GM18861 (cell line): ENCODE measurements around the gene WNT7A.

ENCODE experiments used
- ATAC-seq: cut with Tn5 transposase; IDR thresholded peaks from one replicate; pipeline ENCODE4 v1.9.1; 2021; ENCODE audit not compliant: unreplicated experiment

Gene WNT7A

GRCh38 chr3:13776253-13777050, 103.4 kb downstream of the WNT7A start:
- ATAC-seq: no peak

DNA sequence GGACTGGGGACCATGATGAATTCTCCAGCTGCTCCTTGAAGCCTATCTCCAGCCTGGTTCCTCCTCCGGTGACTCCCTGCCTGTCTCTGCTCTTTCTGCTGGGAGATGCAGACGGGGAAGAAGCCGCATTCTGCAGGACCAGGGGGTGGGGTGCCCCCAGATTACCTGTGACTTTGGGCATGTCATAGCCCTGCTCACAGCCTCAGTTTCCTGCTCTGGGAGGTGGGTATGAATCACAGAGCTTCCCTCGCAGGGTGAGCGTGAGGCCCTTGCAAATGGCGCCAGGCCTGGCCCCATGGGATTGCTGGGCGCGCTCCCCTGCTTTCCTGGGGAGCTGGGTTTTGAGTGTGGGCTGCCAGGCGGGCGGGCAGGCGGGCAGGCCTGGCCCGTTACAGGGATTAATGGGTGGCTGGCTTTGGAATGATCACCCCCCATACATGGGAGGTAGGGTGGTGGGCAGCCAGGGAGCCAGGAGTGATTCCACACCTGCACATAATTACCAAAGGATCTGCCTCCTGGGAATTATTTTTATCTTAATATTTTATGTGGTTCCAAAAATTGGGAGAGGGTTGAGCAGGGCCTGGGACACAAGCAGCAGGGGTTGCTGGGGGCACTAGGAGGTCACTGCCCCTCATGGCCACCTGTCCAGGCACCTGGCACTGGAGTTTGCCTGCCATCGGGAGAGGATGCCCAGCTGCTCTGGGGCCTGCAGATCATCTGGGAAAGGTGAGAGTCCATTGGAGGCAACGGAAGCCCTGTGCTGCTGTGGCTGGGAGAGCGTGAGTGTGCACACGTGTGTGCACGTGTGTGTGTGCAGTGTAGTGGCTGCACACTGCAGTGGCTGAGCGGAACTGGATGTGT, 106.8 kb downstream of the WNT7A start:
- ATAC-seq: no peak

GRCh38 chr3:13772321-13772745, 107.5 kb downstream of the WNT7A start:
- ATAC-seq: no peak

DNA sequence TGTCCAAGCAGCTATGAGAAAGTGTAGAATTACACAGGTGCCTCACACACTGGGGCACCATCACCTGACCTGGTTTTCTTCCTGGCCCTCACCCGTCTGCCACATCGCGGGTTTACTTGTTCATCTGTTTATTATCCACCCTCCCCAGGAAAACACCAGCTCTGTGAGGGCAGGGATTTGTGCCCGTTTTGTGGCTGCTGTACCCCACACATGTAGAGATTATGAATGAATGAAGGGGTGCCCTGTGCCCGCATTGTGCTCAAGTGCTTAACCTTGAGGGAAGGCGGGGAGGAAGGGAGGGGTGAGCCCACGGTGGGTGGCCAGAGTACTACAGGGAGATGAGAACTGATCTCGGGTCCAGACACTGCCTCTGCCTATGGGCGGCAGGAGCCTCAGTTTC, 108.4 kb downstream of the WNT7A start:
- no peak for ATAC-seq

- ATAC-seq: no peak
Observed at GRCh38 chr3:13770170-13771169, 109.4 kb downstream of the WNT7A start.

- ATAC-seq: no peak
Observed at GRCh38 chr3:13769422-13769821, 110.4 kb downstream of the WNT7A start.

DNA sequence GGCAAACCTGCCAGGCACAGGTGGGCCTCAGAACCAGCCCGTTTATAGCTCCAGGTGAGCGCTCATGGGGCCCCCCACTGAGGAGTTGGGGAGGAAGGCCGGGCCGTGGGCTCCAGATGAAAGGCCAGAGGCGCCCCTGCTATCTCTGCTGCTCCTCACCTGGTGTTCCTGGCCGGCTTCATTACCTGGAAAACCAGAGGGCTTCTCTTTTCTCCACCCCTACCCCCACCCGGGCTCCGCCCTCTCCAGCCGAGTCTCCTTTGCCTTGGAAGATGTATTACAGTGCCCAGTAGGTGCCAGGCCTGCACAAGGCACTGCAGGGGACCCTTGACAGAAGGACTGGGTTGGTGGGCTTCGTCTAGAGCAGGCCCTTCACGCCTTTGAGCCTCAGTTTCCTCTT, 111.4 kb downstream of the WNT7A start:
- ATAC-seq: no peak

DNA sequence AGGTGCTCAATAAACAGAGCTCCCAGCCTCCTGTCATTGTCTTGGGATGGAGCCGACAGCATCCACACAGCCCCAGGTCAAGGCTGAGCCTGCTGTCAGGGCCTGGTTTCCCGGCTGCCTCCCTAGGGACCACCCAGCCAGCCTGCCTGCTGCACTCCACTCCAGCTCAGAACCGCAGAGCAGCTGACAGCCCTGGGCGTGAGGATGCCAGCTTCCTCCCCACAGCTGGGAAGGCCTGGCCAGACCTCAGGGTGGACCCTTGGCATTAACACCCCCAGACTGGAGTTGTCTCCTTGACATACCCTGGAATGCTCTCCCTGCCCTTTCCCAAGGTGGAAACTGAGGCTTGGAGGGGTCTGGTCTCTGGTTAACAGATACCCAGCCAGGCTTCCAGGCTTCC, 112.0 kb downstream of the WNT7A start:
- ATAC-seq: no peak

DNA sequence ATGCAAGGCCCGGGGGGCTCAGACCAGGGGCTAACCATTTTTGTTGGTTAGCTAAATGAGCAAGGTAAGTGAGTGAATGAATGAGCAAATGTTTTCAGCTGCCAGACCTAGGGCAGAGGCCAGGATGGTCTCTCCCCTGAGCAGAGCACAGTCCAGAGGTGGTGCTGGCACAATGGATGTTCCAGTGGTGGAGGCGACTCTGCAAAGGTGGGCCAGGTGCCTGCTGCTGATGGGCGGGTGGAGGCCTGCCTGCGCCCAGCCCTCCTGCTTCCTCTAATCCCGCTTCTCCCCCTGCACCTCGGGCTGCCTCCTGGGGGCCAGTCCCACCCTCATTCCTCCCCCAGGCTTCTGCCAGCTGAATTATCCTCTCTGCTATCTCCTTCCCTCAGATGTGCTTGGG, 112.8 kb downstream of the WNT7A start:
- ATAC-seq: no peak
